ENCODE measurements around the gene WDR41.

- no peak for TF ChIP-seq EZH2phosphoT487 (IDR thresholded peaks at IDR 0.05; ENCODE audit: borderline replicate concordance)
- TF ChIP-seq, protein P1, sequence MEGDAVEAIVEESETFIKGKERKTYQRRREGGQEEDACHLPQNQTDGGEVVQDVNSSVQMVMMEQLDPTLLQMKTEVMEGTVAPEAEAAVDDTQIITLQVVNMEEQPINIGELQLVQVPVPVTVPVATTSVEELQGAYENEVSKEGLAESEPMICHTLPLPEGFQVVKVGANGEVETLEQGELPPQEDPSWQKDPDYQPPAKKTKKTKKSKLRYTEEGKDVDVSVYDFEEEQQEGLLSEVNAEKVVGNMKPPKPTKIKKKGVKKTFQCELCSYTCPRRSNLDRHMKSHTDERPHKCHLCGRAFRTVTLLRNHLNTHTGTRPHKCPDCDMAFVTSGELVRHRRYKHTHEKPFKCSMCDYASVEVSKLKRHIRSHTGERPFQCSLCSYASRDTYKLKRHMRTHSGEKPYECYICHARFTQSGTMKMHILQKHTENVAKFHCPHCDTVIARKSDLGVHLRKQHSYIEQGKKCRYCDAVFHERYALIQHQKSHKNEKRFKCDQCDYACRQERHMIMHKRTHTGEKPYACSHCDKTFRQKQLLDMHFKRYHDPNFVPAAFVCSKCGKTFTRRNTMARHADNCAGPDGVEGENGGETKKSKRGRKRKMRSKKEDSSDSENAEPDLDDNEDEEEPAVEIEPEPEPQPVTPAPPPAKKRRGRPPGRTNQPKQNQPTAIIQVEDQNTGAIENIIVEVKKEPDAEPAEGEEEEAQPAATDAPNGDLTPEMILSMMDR (conservative IDR thresholded peaks at IDR 0.05; ENCODE audit: low read length): no peak
Observed at GRCh38 chr5:77425998-77426659, 66.0 kb downstream of the WDR41 start.
